HCT116 (cell line): ENCODE measurements around the gene NTRK3.

Experiments used
- ATF3 ChIP-seq: IDR thresholded peaks from 2 replicates; pipeline ENCODE4 v1.6.1; 2012
- CEBPB ChIP-seq: IDR thresholded peaks from 2 replicates; pipeline ENCODE4 v1.6.1; 2012; ENCODE audit warnings: low read depth
- CTCF ChIP-seq, 3 experiments: fragments of 200-600 bp in 1 of 3; sonication (generic) in 1 of 3; IDR thresholded peaks in 2 of 3; conservative IDR thresholded peaks in 1 of 3; 2 replicates each; pipeline ENCODE4 v1.5.1; 2012 to 2017; ENCODE audit warnings: low read depth in 2 of 3, low read length in 2 of 3, antibody characterized with exemption in 1 of 3, borderline replicate concordance in 1 of 3, control low read depth in 1 of 3, mild to moderate bottlenecking in 1 of 3, mixed read lengths in 1 of 3, mixed run types in 1 of 3, moderate library complexity in 1 of 3; ENCODE audit not compliant: insufficient read depth in 1 of 3
- ELF1 ChIP-seq: IDR thresholded peaks from 2 replicates; pipeline ENCODE4 v1.6.1; 2012; ENCODE audit warnings: low read depth, borderline replicate concordance
- EZH2phosphoT487 ChIP-seq: fragments of 200-600 bp; IDR thresholded peaks from 2 replicates; pipeline ENCODE4 v1.6.1; 2018; ENCODE audit warnings: antibody characterized with exemption, borderline replicate concordance
- POLR2A ChIP-seq: IDR thresholded peaks from 2 replicates; pipeline ENCODE4 v1.7.0; 2011; ENCODE audit warnings: borderline replicate concordance; ENCODE audit not compliant: insufficient read depth, insufficient read length; ENCODE audit errors: extremely low read depth
- POLR2AphosphoS5 ChIP-seq: IDR thresholded peaks from 2 replicates; pipeline ENCODE4 v1.6.1; 2011; ENCODE audit warnings: mild to moderate bottlenecking, low read depth, low read length, moderate library complexity
- RAD21 ChIP-seq: IDR thresholded peaks from 2 replicates; pipeline ENCODE4 v1.6.1; 2012; ENCODE audit warnings: low read depth, mild to moderate bottlenecking
- REST ChIP-seq: IDR thresholded peaks from 2 replicates; pipeline ENCODE4 v1.6.1; 2012; ENCODE audit warnings: low read depth
- SRF ChIP-seq: IDR thresholded peaks from 2 replicates; pipeline ENCODE4 v1.6.1; 2012; ENCODE audit warnings: low read depth
- TCF7L2 ChIP-seq: IDR thresholded peaks from 2 replicates; pipeline ENCODE4 v1.7.0; 2011; ENCODE audit warnings: borderline replicate concordance, inconsistent platforms; ENCODE audit not compliant: insufficient read depth, insufficient read length; ENCODE audit errors: extremely low read depth

GRCh38 chr15:88178631-88179030, 77.9 kb downstream of the NTRK3 start:
- TF ChIP-seq CTCF (IDR thresholded peaks at IDR 0.05 in 2 of 3, conservative IDR thresholded peaks at IDR 0.05 in 1 of 3; ENCODE audit: borderline replicate concordance in 1 of 3, insufficient read depth in 1 of 3, low read depth in 2 of 3, low read length in 2 of 3): no peak
- TF ChIP-seq POLR2AphosphoS5: no peak
- no peak for TF ChIP-seq REST
- no peak for TF ChIP-seq TCF7L2
- no peak for TF ChIP-seq EZH2phosphoT487
- TF ChIP-seq RAD21: no peak
- no peak for TF ChIP-seq ATF3
- no peak for TF ChIP-seq CEBPB
- no peak for TF ChIP-seq POLR2A
- TF ChIP-seq ELF1: no peak
- TF ChIP-seq SRF: no peak
